DND-41 (cell line): ENCODE results near the gene ITGA8.

Experiments
- EZH2 ChIP-seq: IDR thresholded peaks from 3 replicates; pipeline ENCODE4 v1.6.1; 2012; ENCODE audit warnings: borderline replicate concordance, low read depth, mild to moderate bottlenecking, moderate library complexity, low read length, inconsistent platforms; ENCODE audit not compliant: severe bottlenecking
- TF ChIP-seq, protein P1 (sequence below): IDR thresholded peaks from 2 replicates; pipeline ENCODE4 v1.5.1; 2012; ENCODE audit warnings: borderline replicate concordance, low read length, moderate library complexity, mild to moderate bottlenecking; ENCODE audit not compliant: poor library complexity, severe bottlenecking; ENCODE audit errors: extremely low read depth

DNA sequence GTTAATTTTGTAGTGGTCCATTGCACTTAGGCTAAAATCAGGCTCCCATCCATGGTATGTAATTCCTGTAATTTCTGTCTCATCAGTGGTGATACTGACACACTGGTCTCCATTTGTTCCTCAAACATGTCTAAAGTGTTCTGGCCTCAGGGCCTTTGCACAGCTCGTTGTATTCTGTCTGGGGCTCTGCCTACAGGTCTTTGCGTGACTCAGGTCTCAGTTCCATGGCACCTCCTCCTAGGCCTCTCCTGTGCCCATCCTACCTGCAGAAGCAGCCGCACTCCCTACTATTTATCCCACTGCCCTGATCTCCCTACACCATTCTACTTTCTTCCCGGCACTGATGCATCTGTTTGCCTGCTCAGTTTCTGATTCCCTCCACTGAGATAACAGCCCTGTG, 173.8 kb downstream of the ITGA8 start:
- TF ChIP-seq, protein P1, sequence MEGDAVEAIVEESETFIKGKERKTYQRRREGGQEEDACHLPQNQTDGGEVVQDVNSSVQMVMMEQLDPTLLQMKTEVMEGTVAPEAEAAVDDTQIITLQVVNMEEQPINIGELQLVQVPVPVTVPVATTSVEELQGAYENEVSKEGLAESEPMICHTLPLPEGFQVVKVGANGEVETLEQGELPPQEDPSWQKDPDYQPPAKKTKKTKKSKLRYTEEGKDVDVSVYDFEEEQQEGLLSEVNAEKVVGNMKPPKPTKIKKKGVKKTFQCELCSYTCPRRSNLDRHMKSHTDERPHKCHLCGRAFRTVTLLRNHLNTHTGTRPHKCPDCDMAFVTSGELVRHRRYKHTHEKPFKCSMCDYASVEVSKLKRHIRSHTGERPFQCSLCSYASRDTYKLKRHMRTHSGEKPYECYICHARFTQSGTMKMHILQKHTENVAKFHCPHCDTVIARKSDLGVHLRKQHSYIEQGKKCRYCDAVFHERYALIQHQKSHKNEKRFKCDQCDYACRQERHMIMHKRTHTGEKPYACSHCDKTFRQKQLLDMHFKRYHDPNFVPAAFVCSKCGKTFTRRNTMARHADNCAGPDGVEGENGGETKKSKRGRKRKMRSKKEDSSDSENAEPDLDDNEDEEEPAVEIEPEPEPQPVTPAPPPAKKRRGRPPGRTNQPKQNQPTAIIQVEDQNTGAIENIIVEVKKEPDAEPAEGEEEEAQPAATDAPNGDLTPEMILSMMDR = no peak
- no peak for TF ChIP-seq EZH2
